ENCODE results near the gene SLC25A52.
"Not testable (repeated sequence)": the region's sequence is repeated elsewhere in the genome, so short reads cannot be mapped to it uniquely, and the experiment has no call there.

SLC25A52 gene, protein sequence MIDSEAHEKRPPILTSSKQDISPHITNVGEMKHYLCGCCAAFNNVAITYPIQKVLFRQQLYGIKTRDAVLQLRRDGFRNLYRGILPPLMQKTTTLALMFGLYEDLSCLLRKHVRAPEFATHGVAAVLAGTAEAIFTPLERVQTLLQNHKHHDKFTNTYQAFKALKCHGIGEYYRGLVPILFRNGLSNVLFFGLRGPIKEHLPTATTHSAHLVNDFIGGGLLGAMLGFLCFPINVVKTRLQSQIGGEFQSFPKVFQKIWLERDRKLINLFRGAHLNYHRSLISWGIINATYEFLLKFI

DNA sequence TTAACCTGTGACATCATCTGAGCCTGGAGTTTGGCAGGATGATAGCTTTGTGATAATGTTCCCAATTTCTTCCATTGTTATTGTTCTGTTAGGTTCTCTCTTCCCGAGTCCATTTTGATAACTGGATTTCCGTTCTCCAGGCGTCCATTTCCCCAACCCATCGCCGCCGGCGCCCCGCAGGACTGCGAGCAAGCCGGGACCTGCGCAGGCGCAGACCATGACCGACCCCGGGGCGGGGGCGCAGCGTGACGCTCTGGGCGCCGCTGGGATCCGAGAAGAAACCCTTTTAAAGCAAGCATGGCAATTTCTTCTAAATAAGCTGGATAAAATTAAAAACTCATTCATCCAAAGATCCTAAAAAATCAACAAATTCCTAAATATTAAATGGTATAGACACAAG lies at the start of gene SLC25A52:
TSS of gene SLC25A52 (minus strand) at position 186 of the 400 bp plus-strand sequence. CDS start 219 bp downstream, outside the sequence.
- DNase-seq (ENCODE audit: low read depth in 2 of 2) = no peak

GRCh38 chr18:31809049-31809448 lies 48.4 kb upstream of the SLC25A52 start:
- not testable (repeated sequence) for DNase-seq (ENCODE audit: low read depth in 2 of 2)

DNA sequence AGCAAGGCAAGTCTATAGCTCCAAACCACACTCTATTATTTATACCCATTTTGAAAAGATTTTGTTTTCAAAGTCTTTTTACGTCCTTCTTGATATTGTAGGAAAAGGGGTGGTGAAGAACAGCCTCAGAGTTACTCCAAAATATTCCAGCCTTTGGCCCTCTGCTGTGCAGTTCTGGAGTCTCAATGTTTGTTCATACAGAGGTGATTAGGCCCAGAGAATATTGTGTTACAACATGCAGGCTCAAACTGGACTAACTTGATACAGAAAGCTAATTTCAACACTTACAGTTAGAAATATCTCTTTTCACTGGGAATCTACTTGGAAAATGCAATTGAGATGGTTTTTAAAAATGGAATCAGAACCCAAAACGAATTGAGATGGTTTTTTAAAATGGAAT lies 40.4 kb upstream of the SLC25A52 start:
- no peak for DNase-seq (ENCODE audit: low read depth in 2 of 2)

DNA sequence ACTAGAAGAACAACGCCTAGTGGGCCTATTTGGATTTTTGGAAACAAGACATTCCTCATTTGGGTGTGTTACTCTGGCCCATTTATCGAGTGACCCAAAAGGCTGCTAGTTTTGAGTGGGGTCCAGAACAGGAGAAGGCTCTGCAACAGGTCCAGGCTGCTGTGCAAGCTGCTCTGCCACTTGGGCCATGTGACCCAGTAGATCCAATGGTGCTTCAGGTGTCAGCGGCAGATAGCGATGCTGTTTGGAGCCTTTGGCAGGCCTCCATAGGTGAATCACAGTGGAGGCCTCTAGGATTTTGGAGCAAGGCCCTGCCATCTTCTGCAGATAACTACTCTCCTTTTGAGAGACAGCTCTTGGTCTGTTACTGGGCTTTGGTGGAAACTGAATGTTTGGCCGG lies 38.6 kb upstream of the SLC25A52 start:
- not testable (repeated sequence) for DNase-seq (ENCODE audit: low read depth in 2 of 2)

DNA sequence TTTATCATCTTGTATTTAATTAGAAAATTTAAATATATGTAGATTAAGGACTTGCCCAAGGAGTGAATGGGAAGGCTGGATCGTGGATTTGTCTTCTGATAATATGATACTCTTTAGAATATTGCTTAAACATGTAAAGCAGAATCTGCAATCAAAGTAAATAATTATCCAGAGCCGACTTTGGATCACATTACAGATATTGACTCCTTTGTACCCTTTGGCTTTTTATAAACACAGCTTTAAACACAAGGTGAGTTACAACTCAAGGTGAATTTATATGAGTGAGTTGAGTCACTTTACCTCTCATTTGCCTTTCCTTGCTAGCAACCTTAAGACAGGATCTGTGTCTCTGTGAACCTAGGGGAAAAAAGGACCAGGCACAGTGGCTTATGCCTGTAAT lies 37.7 kb upstream of the SLC25A52 start:
- DNase-seq (ENCODE audit: low read depth in 2 of 2) = no peak

- no peak for DNase-seq (ENCODE audit: low read depth in 2 of 2)
These were observed 35.1 kb upstream of the SLC25A52 start for GRCh38 chr18:31795747-31796146.

- no peak for DNase-seq (ENCODE audit: low read depth in 2 of 2)
These were observed 32.9 kb upstream of the SLC25A52 start for GRCh38 chr18:31793531-31793930.

- DNase-seq (ENCODE audit: low read depth in 2 of 2) = no peak
These were observed 31.9 kb upstream of the SLC25A52 start for GRCh38 chr18:31792580-31792911.

- DNase-seq (ENCODE audit: low read depth in 2 of 2) = no peak
These were observed 31.3 kb upstream of the SLC25A52 start for GRCh38 chr18:31791817-31792579.

GRCh38 chr18:31789409-31789808 lies 28.7 kb upstream of the SLC25A52 start:
- DNase-seq (ENCODE audit: low read depth in 2 of 2) = no peak

DNA sequence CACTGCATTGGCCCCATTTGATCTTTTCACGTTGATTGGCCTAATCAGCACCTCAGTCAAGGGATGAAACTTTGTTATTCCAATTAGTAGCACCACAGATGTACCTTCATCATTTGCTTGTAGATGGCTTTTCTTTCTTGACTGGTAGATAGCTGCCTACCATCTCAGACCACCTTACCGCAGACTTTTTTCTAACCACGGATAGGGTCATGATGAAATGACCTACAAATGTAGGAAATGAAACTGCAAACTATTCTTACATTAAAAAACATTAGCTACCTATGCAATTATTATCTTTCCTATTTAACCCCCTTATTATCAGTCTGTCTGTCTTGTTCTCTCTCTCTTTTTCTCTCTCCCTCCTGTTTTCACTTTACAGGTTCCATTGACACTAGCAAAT lies 22.4 kb upstream of the SLC25A52 start:
- no peak for DNase-seq (ENCODE audit: low read depth in 2 of 2)

DNA sequence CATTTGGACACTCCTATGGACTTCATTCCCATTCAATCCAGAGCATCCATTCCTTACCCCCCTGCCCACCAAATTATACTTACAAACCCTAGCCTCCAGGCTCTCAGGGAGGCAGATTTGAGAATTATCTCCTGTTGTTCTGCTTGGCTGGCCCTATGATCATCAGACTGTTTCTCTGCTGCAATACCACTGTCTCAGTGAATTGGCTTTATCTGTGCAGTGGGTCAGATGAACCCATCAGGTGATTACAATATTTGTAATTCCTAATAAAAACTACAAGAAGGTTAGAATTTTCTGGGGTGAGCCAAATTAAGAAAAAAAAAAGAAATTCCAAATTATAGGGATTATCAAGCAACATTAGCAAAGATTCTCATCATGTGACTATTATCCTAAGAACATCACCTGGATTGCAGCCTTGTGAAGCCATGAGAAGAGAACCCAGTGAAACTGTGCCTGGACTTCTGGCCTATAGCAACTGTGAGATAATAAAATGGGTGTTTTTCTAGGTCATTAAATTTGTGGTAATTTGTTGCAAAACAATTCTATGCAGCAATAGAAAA lies 17.8 kb upstream of the SLC25A52 start:
- DNase-seq (ENCODE audit: low read depth in 2 of 2) = no peak

DNA sequence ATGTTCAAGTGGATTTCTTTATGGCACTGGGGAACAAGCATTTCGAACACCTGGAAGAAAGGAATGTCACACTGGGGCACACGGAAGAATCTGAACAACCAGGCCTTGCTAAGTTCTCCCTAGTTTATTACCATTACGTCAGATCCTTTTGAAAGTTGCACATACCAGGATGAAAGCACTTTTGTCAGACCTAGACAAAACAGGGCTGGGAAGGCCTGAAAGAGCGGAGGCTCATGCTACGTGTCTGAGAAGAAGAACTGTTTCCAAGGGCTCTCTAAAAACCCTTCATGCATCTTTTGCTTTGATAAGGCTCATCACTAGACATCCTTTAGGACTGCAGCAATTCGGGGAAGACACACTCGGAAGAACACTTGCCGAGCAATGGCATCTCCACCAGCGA lies 15.4 kb upstream of the SLC25A52 start:
- DNase-seq (ENCODE audit: low read depth in 2 of 2) = no peak

DNA sequence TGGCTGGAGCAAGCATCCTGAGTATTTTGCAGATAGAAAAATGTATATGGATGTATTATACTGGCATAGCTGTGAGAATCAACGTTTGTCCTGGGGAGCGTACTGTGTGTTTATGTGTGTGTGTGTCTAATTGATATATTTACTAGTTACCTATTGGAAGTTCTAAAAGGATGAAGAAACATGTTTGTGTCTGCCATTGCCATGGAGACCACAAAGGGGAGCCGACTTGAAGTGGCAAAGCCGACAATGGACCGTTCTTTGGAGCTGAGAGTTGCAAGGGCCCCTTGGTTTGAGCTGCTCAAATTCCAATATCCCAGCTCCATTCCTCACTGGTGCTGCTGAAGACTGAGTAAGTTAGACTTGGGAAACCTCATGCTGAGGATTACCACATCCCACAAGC lies 14.3 kb upstream of the SLC25A52 start:
- DNase-seq (ENCODE audit: low read depth in 2 of 2) = no peak

DNA sequence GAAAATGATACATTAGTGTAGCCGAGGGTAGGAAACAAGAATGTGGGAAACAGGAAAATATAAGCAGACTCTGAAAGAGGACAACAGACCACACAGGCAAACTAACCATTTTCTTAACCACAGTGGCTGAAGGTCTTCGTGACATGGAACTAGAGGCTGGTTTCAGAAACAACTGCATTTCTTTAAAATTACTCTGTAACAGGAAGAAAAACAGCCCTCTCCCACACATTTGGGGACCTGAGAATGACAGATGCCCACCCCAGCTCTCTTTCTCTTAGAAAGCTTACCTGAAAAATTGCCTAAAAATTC lies 13.8 kb upstream of the SLC25A52 start:
- no peak for DNase-seq (ENCODE audit: low read depth in 2 of 2)

GRCh38 chr18:31773774-31774476 lies 13.2 kb upstream of the SLC25A52 start:
- DNase-seq (ENCODE audit: low read depth in 2 of 2) = no peak

DNA sequence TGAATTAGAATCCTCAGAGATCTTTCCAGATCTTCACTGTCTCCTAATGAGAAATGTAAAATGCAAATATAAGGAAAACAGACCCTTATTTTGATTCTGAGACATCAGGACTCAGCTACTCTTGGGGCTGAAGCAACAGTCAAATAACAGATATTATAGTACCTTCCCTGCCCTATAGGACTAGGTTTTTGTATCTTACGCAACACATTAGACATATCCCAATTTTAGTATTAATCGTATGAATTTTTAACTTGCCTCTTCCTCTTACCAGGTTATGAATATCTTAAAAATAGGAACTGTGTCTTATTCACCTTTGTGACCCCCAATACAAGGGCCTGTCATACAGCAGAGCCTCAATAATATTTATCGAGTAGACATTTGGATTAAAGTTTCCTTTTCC lies 12.0 kb upstream of the SLC25A52 start:
- no peak for DNase-seq (ENCODE audit: low read depth in 2 of 2)

DNA sequence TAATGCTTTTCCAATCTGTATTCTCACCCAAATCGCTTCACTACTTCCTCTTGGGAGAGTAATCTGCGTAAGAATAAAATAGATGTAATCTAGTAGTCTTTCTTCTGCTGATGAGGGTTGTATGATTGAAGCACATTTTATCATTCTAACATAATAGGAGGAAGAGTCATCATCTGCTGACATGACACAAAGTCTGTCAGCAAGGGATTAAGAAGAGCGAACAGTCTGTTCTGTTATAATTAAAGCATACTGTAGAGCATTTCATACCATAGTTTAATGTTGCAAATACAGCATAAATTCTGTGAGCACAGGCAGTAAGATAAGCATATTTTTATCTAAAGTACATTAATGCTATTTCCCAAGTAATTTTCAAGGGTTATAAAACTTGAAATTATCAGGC lies 10.4 kb downstream of the SLC25A52 start:
- no peak for DNase-seq (ENCODE audit: low read depth in 2 of 2)

DNA sequence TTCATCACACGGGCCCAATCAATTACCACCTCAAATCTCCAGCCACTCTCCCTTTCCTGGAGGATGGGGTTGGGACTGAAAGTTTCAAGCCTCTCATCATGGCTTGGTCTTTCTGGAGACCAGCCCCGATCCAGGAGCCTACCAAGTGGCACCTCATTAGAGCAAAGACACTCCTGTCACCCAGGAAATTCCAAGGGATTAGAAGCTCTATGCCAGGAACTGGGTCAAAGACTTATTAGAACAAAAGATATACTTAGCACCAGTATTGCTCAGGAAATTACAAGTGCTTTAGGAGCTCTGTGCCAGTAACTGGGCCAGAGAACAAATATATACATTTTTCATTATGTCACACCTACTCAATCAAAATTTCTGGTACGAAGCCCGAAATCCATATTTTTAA lies 14.3 kb downstream of the SLC25A52 start:
- DNase-seq (ENCODE audit: low read depth in 2 of 2) = no peak

DNA sequence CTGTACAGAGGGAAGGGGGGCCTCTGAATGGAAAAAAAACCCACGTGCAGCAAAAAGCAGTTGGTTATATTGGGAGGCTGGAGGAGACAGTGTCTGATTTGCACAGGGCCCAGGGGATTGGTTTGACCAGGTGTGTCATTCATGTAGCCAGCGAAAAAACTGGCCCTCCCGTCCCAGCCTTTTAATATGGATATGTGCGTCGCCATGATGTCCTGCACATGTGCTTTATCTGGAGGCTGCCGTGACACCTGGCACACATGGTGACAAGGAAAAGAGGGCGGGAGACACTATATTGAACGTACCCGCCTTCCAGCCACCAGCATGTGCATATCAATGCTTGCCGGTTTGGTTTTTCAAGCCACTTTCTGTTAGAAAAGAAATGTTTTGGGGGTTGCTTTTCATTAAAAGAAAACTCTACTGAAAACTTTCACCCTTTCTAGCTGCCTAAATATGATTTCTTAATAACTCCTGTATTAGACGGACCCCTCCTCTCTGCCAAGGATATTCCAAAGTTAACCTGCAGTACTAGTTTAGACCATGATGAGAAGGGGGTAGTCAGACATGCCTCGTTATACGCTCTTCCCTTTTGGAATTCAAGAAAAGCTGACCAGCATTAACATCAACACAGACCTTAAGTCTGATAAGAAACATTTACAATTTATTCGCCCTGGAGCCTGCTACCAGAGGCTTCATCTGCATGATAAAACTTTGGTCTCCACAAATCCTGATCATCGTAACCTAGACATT lies 16.2 kb downstream of the SLC25A52 start:
- no peak for DNase-seq (ENCODE audit: low read depth in 2 of 2)

DNA sequence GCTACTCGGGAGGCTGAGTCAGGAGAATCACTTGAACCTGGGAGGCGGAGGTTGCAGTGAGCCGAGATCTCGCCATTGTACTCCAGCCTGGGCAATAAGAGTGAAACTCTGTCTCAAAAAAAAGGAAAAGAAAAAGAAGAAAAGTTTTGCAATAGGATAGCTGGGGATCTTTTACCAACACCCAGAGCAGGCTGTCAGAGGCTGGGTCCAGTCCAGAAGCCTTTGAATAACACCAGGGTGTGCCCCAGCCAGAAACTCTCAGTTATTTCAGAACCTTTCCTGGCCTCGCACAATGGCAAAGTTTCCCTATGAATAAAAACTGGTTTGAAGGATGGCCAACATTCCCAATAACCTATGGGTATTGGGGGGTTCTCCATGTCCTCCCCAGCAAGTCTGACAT lies 17.1 kb downstream of the SLC25A52 start:
- DNase-seq (ENCODE audit: low read depth in 2 of 2) = not testable (repeated sequence)

All from stimulated activated CD8-positive, alpha-beta memory T cell treated with anti-CD3 and anti-CD28 coated beads, Interleukin-7, amount 100 ng/mL, for 1 hour (primary cell).